Spleen (tissue), 7 donors: Measurements from ENCODE around the gene IKBKE.

ENCODE experiments used
- POLR2A ChIP-seq, 3 donors: fragments of 450-650 bp; IDR thresholded peaks; one replicate each; pipeline ENCODE4 v1.5.1; 2017; ENCODE audit warnings: antibody characterized with exemption in 3 of 3, mild to moderate bottlenecking in 1 of 3
- POLR2AphosphoS5 ChIP-seq, 3 donors: sonication (generic); formaldehyde crosslinking; IDR thresholded peaks; one replicate each; pipeline ENCODE4 v1.5.1; 2017; ENCODE audit warnings: antibody characterized with exemption in 3 of 3
- TF ChIP-seq, protein P1 (sequence below), 11 experiments: fragments of 200-600 bp in 7 of 11; fragments of 450-650 bp in 4 of 11; sonication (generic) in 4 of 11; IDR thresholded peaks in 8 of 11; conservative IDR thresholded peaks in 3 of 11; 1 replicate in 7 of 11; 2 replicates in 4 of 11; pipeline versions ENCODE4 v1.4.0 to v1.8.0; 2016 to 2021; ENCODE audit warnings: antibody characterized with exemption in 11 of 11, inconsistent platforms in 4 of 11, mild to moderate bottlenecking in 1 of 11
- donor health status: DM: no; HTN: no; CAD: no; lungs with moderate emphysema.
- donor health status: DM: no; HTN: no; CAD: no.
- donor health status: DM: no; HTN: no; CAD: no.

DNA sequence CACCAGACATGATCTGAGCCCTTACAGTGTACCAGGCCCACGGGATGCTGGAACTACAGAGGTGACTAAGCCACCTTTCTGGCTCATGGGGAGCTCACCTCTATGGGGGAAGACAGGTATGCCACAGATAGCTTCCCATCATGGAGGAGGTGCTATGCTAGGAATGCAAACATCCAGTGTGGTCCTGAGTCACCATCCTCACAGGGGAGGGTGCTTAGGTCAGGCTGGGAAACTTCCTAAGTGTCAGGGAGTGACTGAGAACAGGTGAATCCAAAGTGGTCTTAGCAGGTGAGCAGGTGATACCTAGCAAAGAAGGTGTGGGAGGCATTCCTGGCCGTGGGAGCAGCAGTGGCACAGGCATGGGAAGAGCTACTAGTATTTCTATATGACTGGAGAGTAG, 28.4 kb downstream of the IKBKE start:
- TF ChIP-seq POLR2A (IDR thresholded peaks at IDR 0.05) (no peak), POLR2AphosphoS5 (IDR thresholded peaks at IDR 0.05) (no peak)
- TF ChIP-seq, protein P1, sequence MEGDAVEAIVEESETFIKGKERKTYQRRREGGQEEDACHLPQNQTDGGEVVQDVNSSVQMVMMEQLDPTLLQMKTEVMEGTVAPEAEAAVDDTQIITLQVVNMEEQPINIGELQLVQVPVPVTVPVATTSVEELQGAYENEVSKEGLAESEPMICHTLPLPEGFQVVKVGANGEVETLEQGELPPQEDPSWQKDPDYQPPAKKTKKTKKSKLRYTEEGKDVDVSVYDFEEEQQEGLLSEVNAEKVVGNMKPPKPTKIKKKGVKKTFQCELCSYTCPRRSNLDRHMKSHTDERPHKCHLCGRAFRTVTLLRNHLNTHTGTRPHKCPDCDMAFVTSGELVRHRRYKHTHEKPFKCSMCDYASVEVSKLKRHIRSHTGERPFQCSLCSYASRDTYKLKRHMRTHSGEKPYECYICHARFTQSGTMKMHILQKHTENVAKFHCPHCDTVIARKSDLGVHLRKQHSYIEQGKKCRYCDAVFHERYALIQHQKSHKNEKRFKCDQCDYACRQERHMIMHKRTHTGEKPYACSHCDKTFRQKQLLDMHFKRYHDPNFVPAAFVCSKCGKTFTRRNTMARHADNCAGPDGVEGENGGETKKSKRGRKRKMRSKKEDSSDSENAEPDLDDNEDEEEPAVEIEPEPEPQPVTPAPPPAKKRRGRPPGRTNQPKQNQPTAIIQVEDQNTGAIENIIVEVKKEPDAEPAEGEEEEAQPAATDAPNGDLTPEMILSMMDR (IDR thresholded peaks at IDR 0.05 in 8 of 11, conservative IDR thresholded peaks at IDR 0.05 in 3 of 11): no peak
